Astrocyte of the hippocampus (primary cell): ENCODE data around the gene ABCA5.
"Not testable (repeated sequence)": the region's sequence is repeated elsewhere in the genome, so short reads cannot be mapped to it uniquely, and the experiment has no call there.

Experiments
- DNase-seq: peaks from one replicate; pipeline ENCODE4 v3.0.0; 2011; ENCODE audit warnings: low read depth, low spot score

The ABCA5 gene

DNA sequence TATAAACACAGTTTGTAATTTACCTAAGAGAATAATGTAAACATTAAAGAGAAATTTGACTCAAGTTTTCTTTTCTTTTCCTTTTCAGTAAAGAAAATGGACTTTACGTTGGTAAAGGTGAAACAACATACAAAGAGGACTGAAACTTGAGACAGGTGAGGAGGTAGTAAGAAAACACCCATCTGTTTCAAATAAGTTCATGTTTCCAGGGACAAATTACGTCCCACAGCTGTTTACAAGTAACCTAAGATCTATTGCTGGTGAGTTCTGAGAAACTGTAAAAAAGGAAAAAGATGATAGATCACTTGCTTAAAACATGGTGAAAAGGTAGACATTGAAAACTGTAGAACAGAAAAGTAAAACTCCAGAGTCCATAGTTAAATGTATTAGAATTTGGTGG, 4.8 kb upstream of the ABCA5 start:
- DNase-seq = no peak

DNA sequence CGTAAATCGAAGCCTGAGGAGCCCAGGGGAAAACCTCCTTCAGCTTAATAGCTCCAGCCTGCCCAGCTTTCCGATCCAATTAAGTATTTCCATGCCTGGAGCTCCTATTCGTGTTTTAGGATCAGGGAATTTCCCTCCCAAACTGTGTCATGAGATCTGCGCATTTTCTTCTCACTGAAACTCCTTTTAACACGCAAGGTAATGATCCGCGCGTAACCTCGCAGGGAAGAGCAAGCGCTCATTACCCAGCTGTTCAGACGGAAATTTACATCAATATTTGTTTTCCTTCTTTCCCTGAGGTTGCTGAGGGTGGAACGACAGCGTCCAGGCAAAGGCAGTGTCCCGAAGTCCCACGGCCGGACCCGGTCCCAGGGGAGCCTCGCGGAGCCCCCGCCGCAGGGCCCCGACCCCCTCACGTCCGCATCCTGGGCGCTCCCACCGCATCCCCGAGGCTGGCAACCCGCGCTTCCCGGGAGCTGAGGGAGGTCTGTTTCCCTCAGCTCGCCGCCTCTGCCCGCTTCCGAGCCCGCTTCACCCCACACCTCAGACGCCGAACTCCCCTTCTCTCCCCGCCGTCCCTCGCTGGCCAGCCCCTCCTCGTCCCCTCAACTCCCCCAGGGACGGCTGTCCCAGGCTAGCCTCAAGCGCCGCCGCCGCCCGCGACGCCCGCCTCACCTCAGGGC, 415 bp downstream of the ABCA5 start:
- peak; percentile 48 for DNase-seq

DNA sequence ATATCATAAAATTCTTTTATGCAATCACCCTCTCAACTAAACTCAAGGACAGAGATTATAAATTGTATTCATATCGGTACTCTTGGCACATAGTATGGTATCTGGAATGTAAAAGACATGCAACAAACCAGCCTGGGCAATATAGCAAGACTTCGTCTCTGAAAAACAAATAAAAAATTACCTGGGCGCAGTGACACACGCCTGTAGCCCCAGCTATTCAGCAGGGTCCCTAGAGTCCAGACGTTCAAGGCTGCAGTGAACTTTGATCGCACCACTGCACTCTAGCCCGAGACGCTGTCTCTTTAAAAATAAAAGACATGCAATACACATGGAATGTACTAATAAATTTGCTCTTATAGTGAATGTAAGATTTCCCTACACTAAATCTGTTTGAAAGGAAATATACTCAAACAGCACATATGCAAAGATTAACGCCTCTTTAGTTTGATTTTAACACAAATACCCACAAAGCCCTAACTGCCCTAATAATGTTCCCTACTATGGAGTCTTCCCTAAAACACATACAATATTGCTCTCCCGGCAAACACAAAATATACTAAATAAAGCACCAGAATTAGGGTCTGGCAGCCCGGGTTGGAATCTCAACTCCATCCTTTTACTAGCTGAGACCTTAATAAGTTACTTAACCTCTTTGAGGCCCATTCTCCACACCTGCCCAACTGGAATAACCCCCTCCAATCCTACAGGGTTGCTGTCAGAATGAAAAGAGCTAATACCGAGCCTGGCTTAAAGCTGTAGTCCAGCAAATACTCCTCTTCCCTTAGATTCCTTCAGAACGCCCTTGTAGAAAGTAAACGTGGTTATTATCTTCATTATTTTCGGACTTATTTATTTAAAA, 1.2 kb downstream of the ABCA5 start:
- no peak for DNase-seq

DNA sequence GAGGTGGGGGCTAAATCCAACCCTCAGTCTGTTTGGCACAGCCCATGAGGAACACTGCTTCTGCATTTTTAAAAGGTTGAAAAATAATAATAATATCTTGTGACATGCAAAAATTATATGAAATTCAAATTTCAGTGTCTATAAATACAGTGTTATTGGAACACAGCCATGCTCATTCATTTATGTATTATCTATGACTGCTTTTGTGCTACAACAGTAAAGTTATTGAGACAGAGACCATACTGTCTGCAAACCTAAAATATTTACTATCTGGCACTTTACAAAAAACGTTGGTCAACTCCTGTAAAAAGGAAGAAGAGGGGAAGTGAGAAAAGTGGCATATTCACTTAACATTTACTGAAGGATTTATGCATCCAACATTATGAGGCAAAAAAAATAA, 3.1 kb downstream of the ABCA5 start:
- no peak for DNase-seq

DNA sequence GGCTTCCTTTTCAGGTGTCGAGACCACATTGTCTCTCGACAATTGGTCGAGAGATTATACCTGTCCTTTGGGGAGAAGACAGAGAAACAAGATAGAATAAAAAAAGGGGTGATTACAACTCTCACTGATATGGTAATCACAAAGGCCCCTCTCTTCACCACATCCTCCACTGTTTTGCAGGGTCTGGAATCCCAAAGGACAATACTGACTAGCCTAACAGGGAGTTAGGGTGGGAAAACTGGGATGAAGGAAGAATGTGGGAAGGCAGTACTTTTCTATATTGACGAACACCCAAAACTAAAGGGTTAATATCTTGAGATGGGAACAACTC, 6.1 kb downstream of the ABCA5 start:
- no peak for DNase-seq

DNA sequence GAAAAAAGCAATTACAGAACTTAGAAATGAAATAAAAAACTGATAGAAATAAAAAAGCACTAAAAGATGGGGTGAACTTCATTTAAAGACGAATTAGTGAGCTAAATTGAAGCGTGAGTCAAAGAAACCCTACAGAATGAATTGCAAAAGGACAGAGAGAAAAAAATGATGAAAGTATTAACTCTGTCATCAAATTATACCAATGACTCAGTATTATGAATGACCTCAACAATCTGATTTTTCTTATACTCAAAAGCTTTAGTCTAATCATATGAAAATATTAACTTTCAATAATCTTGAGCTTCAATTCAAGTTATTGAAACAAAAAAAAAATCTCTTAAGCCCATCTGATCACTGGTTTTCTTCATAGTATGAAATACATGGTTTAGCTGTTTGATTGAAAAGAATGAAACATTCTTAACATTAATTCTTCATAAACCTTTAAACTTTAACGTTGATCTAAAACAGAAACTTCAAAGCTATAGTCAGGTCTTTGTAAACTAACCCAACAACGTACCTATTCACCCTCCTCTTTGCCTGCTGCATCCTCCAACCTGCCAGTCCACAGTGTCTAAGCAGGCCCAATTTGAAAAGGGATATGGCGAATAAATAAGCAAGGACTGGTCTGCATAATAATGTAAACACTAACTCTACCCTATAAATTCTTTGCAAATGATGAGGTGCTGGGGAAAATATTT, 6.6 kb downstream of the ABCA5 start:
- DNase-seq = no peak

DNA sequence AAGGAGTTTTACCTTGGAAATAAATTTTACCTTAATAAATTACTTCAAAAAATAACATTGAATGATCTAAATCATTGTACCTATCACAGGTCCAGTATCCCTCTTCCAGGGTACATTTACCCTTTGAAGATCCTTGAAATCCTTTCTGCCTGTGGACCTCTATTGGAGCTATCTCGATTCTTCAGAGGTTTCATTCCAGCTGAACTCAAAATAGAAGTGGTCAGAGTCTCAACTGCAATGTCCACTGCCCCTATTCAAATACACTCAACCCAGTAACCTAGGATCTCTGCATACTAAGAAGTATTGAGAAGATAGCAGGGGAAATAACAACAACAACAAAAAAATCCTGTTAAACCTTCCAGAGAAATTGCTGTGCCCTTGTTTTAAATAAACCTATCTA, 9.3 kb downstream of the ABCA5 start:
- DNase-seq = no peak

DNA sequence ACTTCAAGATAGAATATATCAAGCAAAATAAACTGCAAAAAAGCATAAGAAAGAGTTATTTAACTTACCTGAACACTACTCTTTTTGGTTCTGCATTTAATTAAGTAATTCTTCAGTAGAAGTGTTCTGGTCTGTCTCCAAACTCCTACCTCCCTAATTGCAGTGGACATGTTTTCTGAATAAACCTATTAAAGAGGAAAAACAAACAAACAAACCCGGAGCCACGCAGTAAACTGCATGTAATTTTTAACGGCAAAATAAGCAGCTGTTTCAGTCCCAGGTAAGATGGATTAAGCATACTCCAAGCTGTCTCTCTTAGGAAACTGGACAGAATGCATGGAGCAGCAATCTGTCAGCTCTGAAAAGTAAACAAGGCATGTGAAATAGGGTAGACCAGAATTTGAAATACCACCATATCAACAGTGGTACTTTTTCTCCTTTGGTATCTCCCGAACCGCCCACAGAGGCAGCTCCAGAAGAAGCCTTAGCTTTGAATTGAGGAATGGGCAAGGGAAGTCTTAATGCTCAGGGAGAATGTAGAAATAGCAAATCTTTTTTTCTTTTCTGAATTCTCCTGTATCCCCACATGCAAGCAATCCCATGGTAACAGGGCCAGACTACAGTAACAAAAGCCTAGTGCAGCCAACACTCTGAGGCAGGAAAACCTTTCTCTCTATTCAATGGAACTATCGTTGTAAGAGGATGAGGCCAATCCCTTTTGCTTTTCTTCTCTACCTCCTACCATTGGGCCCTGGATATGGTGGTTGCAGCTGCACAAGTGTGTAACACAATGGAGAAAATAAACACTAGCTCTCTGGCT, 12.5 kb downstream of the ABCA5 start:
- peak; percentile 6 for DNase-seq

DNA sequence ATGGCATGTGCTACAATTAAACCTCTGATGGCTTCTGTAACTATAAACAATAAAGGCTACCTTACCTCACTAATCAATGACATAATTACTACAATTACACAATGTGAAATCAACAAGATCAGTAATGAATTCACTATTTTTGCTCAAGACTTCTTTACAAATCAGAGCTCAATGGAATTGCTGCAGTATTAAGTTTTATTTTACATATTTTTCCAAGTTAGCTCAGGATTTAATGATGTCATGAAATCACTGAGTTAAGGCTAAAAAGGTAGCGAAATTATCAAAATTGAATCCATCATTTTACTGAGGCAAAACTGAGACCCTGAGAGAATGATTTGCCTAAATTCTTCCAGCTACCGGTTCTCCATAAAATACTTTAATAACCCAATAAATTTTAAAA, 21.8 kb downstream of the ABCA5 start:
- no peak for DNase-seq

DNA sequence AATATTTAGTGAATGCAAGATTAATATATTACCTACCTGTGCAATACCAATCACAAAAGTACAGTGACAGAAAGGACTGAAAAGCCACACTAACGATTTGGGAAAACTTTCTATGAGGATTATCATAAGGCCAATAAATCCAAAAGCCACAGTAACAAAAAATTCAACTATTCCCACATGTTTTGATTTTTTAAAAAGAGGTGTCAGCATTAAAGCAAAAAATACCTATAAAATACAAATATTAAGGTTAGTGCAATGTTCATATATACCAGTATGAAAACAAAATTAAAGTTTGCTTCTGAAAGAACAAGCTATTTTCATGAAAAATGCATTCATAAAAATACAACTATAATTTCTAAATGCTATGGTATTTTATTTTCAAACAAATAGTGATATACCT, 24.3 kb downstream of the ABCA5 start:
- DNase-seq = no peak

DNA sequence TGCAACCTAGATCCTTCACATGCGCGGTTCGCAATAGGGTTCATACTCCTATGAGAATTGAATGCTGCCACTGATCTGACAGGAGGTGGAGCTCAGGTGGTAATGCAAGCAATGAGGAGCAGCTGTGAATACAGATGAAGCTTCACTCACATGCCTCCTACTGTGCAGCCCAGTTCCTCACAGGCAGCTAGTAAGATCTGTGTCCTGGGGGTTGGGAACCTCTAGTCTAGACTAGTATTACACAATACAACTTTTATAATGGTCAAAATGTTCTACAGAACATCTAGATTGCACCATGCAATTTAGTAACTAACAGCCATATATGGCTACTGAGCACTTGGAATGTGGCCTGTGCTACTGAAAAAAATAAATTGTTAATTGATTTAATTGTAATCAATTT, 26.7 kb downstream of the ABCA5 start:
- DNase-seq = no peak

DNA sequence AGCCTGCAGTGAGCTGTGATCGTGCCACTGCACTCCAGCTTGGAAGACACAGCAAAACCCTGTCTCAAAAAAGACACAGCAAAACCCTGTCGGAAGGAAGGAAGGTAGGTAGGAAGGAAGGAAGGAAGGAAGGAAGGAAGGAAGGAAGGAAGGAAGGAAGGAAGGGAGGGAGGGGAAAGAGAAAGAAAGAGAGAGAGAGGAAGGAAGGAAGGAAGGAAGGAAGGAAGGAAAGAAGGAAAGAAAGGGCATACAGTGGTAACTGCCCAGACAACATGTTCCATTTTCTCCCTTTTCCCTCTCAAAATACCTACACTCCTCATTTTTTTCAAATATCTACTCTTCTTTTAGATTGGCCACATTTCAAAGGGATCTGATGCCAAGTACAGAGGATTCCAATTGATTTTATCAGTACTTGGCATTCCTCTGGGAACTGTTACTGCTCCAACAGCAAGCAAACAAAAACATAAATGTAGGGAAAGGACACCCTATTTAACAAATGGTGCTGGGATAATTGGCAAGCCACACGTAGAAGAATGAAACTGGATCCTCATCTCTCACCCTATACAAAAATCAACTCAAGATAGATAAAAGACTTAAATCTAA, 28.7 kb downstream of the ABCA5 start:
- peak; percentile 5 for DNase-seq

DNA sequence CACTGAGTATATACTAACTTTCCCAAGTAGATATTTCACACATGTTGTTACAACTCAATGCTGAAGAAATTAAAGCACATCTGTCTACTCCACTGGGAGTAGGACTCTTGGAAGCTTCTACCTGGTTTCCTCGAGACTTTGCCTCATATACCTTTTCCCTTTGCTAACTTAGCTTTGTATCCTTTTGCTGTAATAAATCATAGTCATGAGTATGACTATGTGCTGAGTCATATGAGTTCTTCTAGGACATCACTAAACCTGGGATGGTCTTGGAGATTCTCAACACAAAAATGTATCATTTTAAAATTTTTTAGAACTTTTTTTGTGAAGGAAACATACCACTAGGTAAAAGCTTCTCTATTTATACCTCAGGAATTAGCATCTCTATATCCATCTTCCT, 39.8 kb downstream of the ABCA5 start:
- DNase-seq = no peak

DNA sequence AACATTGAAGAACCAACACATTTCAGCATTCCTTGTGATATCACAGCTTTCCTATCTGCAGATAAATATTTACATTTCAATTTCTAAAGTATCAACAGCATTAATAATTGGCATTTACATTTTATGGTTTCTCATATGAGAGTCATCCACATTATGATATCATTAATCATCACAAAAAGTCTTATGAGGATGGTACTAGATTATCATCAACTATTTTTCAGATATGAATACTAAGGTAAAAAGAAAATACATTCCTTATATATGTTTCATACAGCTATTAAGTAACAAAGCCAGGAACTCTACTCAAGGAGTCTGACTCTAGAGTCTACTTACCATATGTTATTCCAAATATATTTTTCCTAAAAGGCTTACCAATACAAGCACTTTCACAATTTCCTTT, 40.7 kb downstream of the ABCA5 start:
- DNase-seq = no peak

DNA sequence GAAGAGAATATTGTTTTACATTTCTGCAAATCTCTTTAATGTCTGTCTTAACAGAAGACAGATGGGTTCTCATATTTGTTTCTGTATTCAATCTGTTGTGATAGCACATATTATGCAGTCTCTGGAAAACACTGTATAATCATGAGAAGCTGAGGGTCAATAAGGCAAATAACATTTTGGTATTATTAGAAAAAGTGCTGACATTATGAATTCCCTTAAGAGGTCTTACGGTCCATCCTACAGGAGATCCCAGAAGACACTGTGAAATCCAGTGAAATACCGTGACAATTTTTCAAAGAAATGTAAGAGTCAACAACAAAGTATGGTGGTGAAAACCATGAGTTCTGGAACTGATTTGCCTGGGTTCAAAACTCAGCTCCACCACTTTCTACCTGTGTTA, 42.3 kb downstream of the ABCA5 start:
- DNase-seq = no peak

DNA sequence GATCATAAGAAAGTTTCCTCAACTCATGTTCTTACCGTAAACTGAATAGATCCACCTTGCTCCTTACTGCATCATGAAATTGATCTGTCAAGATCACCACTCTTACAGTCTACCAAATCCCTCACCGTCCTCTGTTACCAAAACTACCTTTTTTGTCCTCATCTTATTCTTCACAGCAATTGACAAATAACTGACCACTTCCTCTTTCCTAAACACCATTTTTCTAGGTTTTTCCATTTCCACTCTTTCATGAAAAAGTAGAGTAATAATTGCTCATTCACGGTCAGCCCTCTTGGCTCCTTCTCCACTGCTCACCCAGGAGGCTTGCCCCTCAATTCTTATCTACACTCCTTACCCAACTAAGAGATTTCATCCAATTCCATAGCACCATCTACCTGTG, 44.9 kb downstream of the ABCA5 start:
- no peak for DNase-seq

DNA sequence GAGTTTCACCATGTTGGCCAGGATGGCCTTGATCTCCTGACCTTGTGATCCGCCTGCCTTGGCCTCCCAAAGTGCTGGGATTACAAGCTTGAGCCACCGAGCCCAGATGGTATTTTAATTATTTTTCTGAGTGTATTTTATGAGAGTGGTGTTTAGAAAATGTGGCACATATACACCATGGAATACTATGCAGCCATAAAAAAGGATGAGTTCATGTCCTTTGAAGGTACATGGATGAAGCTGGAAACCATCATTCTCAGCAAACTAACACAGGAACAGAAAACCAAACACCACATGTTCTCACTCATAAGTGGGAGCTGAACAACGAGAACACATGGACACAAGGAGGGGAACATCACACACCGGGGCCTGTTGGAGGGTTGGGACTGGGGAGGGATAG, 50.7 kb downstream of the ABCA5 start:
- not testable (repeated sequence) for DNase-seq

DNA sequence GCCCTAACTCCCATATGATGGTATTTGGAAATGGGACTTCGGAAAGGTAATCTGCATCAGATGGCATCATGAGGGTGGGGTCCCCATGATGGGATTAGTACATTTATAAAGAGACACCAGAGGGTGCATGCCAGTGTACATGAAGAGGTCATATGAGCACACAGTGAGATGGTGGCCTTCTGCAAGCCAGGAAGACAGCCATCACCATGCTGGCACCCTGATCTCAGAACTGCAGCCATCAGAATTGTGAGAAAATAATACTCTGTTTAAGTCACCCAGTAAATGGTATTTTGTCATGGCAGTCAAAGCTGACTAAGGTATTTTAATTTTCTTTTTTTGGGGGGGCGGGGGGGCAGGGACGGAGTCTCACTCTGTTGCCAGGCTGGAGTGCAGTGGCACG, 51.2 kb downstream of the ABCA5 start:
- DNase-seq = no peak

DNA sequence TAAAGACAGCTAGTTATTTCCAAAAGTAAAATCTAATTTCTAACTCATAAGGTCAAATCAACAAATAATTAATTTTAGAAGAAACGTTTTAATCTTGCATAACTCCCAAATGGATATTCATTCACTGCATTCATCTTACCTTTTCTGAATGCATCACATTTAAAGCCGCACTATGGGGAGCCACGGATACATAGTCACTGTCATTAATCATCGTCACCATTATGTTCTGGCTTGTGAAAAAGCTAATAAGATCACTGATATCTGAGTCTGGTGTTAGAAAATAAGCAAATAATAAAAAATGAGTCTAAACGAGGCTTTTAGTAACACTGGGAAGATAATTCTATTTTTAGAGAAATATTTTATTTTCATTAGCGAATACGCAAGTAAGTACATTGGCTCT, 55.9 kb downstream of the ABCA5 start:
- no peak for DNase-seq

DNA sequence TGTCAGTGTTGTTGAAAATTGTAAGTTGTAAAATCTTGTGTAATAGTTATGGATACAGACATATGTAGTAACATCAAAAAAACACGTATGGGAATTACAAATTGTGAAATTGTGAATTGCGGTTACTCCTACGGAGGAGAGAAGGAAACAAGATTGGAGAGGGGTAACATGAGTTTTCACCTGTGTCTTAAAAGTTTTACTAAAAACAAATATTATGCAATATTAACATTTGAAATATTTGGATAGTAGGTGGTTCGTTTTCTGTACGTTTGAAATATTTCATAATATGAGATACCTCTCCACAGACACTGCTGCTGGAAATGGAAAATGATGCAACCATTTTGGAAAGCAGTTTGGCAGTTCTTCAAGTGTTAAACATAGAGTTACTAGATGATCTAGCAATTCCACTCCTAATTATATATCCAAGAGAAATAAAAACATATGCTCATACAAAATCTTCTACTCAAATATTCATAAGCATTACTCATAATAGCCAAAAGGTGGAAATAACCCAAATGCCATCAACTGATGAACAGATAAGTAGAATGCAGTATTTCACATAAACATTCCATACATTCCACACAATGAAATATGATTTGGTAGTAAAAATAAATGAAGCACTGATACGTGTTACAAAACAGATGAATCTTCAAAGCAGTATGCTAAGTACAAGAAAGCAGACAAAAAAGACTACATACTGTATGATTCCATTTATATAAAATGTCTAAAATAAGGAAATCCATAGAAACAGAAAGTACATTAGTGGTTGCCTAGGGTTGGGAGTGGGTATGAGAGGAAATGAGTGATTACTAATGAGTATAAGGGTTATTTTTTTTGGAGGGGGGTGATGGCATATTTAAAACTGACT, 57.6 kb downstream of the ABCA5 start:
- peak; percentile 0 for DNase-seq
